Renal cortex interstitium (tissue), 11 donors: ENCODE measurements around the gene MAPKAPK2. TPM values are rescaled to one million over a fixed set of nuclear protein-coding genes. Genes with fewer than 3 reads are reported as not detected.
"Not testable (repeated sequence)": the region's sequence is repeated elsewhere in the genome, so short reads cannot be mapped to it uniquely, and the experiment has no call there.

ENCODE experiments used
- DNase-seq, 11 donors: peaks; one replicate each; pipeline ENCODE4 v3.0.0-alpha.2; 2013; ENCODE audit warnings: low read depth in 9 of 11, low spot score in 4 of 11; ENCODE audit errors: extremely low read depth in 1 of 11
- polyA plus RNA-seq, 3 donors: library from polyadenylated mRNA; unstranded; fragments of 120-200 nt; gene quantifications; one replicate each; pipeline ENCODE4 v1.2.1, GENCODE V29; 2013; ENCODE audit not compliant: insufficient read length in 3 of 3

MAPKAPK2 gene
- polyA plus RNA-seq, 3 donors, result 73.7 to 86.1 (median 78.5) TPM

GRCh38 chr1:206778911-206779310, 94.2 kb downstream of the MAPKAPK2 start:
- not testable (repeated sequence) for DNase-seq

- no peak for DNase-seq
Observed at GRCh38 chr1:206779638-206780037, 94.9 kb downstream of the MAPKAPK2 start.

- no peak for DNase-seq
Observed at GRCh38 chr1:206782448-206782847, 97.7 kb downstream of the MAPKAPK2 start.

- DNase-seq, result no peak
Observed at GRCh38 chr1:206783506-206783905, 98.8 kb downstream of the MAPKAPK2 start.

Other genes starting within 250 kb of the MAPKAPK2 start
- 1 to 10 TPM; 4.1 to 5.7 (median 5.6) TPM for gene IKBKE, start 214.4 kb upstream of the MAPKAPK2 start, polyA plus RNA-seq
- 1 to 10 TPM; 4.5 to 6.1 (median 5.0) TPM for gene RASSF5, start 177.4 kb upstream of the MAPKAPK2 start, polyA plus RNA-seq
- 10 to 100 TPM; 77.8 to 93.1 (median 86.7) TPM for gene EIF2D, start 72.4 kb upstream of the MAPKAPK2 start, polyA plus RNA-seq
- gene DYRK3, start 49.4 kb upstream of the MAPKAPK2 start, polyA plus RNA-seq, result 1 to 10 TPM; 8.5 to 8.8 (median 8.6) TPM
- 1 to 10 TPM in 1 of 3 donors, under 1 TPM in 2; 0.65 to 1.5 (median 0.68) TPM for gene IL19, start 85.9 kb downstream of the MAPKAPK2 start, polyA plus RNA-seq
- gene IL10, start 87.6 kb downstream of the MAPKAPK2 start, polyA plus RNA-seq, result under 1 TPM; 0.39 to 0.65 (median 0.40) TPM
- not detected for gene IL20, start 180.7 kb downstream of the MAPKAPK2 start, polyA plus RNA-seq
- gene IL24, start 212.5 kb downstream of the MAPKAPK2 start, polyA plus RNA-seq, result under 1 TPM; 0.23 to 0.33 (median 0.23) TPM
- 1 to 10 TPM; 1.6 to 1.8 (median 1.7) TPM for gene FCMR, start 237.0 kb downstream of the MAPKAPK2 start, polyA plus RNA-seq